Fibroblast of the aortic adventitia (primary cell): ENCODE measurements around the gene POLR2F. TPM values are rescaled to one million over a fixed set of nuclear protein-coding genes. Genes with fewer than 3 reads are reported as not detected.
"Not testable (repeated sequence)": the region's sequence is repeated elsewhere in the genome, so short reads cannot be mapped to it uniquely, and the experiment has no call there.

Source experiments
- DNase-seq: peaks from one replicate; pipeline ENCODE4 v3.0.0-alpha.2; 2010; ENCODE audit warnings: low read depth
- H3K4me3 ChIP-seq: 2 replicates; pipeline ENCODE4 v1.5.1; 2011; ENCODE audit warnings: low read depth, mild to moderate bottlenecking, control low read depth, low read length, moderate library complexity
- total RNA-seq: library from RNA; depleted of rRNA; stranded (reverse); fragments of >200 nt; gene quantifications from 2 replicates; pipeline ENCODE4 v1.2.3, GENCODE V29; 2012; ENCODE audit warnings: low replicate concordance
- TF ChIP-seq, protein P1 (sequence below): IDR thresholded peaks from 2 replicates; pipeline ENCODE4 v1.5.1; 2011; ENCODE audit warnings: mild to moderate bottlenecking, low read length, control low read depth, inconsistent platforms; ENCODE audit not compliant: insufficient read depth

Gene POLR2F
- total RNA-seq, 1 donor: 18.3 TPM

DNA sequence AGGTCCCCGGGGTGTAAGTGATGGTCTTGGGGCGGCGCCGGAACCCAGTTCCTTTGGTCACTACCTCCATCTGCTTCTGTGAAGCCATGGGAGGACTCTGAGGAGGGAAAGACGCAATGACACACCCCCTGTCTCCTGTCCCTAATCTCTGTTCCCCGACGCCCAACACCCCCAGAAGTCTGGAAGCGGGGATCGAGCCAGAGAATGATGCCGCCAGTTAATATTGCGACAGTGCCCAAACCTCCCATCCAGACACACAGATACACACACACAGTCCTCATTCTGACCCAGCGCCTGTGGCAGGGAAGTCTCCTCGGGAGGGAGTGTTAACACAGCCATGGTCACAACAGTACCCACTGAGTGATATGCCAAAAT, 450 bp upstream of the POLR2F start:
- TF ChIP-seq, protein P1, sequence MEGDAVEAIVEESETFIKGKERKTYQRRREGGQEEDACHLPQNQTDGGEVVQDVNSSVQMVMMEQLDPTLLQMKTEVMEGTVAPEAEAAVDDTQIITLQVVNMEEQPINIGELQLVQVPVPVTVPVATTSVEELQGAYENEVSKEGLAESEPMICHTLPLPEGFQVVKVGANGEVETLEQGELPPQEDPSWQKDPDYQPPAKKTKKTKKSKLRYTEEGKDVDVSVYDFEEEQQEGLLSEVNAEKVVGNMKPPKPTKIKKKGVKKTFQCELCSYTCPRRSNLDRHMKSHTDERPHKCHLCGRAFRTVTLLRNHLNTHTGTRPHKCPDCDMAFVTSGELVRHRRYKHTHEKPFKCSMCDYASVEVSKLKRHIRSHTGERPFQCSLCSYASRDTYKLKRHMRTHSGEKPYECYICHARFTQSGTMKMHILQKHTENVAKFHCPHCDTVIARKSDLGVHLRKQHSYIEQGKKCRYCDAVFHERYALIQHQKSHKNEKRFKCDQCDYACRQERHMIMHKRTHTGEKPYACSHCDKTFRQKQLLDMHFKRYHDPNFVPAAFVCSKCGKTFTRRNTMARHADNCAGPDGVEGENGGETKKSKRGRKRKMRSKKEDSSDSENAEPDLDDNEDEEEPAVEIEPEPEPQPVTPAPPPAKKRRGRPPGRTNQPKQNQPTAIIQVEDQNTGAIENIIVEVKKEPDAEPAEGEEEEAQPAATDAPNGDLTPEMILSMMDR: no peak
- DNase-seq: no peak
- peak overlapping the region; percentile 99 for H3K4me3 ChIP-seq

DNA sequence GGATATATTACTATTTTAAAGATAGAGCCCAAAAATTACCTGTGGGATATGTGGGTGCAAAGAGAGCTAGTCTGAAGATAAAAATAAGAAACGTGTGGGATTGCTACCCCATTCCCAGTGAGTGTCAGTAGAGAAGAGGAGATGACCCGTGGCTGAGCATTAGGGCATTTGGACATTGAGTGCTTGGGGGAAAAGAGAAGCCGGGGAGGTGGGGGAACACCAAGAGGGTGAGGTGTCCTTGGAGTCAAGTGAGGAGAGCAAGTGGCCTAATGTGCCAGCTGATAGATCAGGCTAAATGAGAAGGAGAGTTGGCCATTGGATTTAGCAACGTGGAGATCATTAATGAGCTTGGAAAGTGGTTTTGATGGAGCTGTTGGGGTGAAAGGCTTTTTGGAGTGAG, 1.2 kb downstream of the POLR2F start:
- TF ChIP-seq, protein P1: no peak
- no peak for DNase-seq
- peak overlapping the region; percentile 99 for H3K4me3 ChIP-seq

- not testable (repeated sequence) for H3K4me3 ChIP-seq, DNase-seq
Observed at GRCh38 chr22:37955825-37956397, 2.4 kb downstream of the POLR2F start.

DNA sequence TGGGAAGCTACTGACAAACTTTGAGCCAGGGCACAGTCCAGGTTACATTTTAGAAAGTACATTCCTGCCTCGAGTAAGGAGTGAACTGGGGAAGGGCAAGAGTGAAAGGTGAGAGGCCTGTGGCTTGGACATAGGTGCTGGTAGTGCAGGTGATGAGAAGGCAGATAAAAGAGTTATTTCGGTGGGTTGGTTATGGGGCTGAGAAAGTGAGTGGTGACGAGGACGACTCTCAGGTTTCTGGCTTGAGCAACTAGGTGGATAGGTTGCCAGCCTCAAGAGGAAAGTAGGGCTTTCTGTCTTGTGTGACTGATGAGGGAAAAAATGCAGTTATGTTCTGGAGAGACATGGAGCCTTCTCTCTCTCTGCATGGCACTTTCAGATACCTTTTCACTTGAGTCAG, 3.7 kb downstream of the POLR2F start:
- TF ChIP-seq, protein P1: no peak
- no peak for DNase-seq
- H3K4me3 ChIP-seq: no peak overlapping the region

DNA sequence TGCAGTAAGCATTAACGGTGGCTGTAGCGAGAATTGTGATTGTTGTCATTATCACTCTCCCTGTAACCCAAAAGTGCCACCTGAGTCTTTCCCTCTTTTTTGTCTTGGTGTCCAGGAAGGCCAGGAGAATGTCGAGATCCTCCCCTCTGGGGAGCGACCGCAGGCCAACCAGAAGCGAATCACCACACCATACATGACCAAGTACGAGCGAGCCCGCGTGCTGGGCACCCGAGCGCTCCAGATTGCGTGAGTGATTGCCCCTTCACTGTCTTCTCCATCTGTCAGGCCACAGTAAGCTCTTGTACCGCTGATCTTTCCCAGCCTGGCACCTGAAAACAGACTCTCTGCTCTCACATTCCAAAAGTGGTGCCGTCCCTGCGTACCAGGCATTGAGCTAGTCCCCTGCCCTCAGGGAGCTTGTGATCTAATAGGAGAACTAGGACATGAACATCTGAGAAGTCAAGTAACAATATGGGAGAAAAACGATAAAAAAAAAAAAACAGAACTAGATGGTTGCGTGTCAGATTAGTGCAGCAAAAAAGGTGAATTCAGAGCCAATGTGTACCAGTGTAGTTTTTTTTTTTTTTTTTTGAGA, 5.8 kb downstream of the POLR2F start:
- no peak overlapping the region for H3K4me3 ChIP-seq
- no peak for DNase-seq
- TF ChIP-seq, protein P1: no peak

GRCh38 chr22:37961062-37961461, 7.6 kb downstream of the POLR2F start:
- no peak for DNase-seq
- no peak overlapping the region for H3K4me3 ChIP-seq
- TF ChIP-seq, protein P1: no peak

DNA sequence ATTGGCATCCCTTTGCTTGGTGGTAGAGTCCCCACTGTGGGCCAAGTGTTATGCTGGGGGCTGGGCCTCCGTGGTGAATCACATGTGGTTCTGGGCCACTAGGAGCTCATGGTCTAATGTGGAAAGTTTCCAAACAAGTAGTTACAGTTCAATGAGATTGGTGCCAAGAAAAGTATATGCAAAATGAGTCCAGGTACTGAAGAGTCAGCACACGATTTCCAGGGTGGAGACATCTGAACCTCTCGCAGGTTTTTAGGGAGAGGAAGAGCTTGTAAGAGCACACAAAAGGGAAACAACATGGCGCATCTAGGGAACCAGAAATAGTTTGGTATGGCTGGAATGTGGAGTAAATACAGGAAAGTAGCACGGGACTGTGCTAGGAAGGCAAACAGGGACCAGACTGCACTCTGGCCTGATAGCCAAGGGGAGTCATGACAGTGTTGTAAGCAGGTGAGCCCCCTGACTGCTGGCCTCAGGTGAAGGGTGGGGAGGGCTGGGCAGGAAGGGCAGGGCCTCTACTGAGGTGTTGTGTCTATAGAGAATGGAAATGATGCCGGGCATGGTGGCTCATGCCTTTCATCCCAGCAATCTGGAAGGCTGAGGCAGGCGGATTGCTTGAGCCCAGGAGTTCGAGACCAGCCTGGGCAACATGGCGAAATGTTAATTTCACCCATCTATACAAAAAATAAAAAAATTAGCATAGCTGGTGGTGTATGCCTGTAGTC, 12.6 kb downstream of the POLR2F start:
- no peak overlapping the region for H3K4me3 ChIP-seq
- TF ChIP-seq, protein P1: no peak
- peak; percentile 11 for DNase-seq
